ENCODE results near the gene XNDC1N.

Gene XNDC1N

GRCh38 chr11:71927820-71928736 lies at the start of gene XNDC1N:
Gene XNDC1N, minus strand, starts transcription at chr11:71928594. Its CDS starts 5,241 bp downstream, at chr11:71923353.
- no peak for TF ChIP-seq CTCF (IDR thresholded peaks at IDR 0.05)

- TF ChIP-seq CTCF (IDR thresholded peaks at IDR 0.05) = peak; percentile 74
Observed at GRCh38 chr11:71977743-71978418, 49.5 kb upstream of the XNDC1N start.

GRCh38 chr11:71977090-71977489 lies 48.7 kb upstream of the XNDC1N start:
- no peak for TF ChIP-seq CTCF (IDR thresholded peaks at IDR 0.05)

GRCh38 chr11:71976551-71976950 lies 48.2 kb upstream of the XNDC1N start:
- TF ChIP-seq CTCF (IDR thresholded peaks at IDR 0.05) = no peak

GRCh38 chr11:71971680-71972079 lies 43.3 kb upstream of the XNDC1N start:
- TF ChIP-seq CTCF (IDR thresholded peaks at IDR 0.05) = no peak

GRCh38 chr11:71964641-71965040 lies 36.2 kb upstream of the XNDC1N start:
- TF ChIP-seq CTCF (IDR thresholded peaks at IDR 0.05) = no peak

- TF ChIP-seq CTCF (IDR thresholded peaks at IDR 0.05) = no peak
Observed at GRCh38 chr11:71963468-71963867, 35.1 kb upstream of the XNDC1N start.

Data from LNCAP (cell line).